Keratinocyte (primary cell): ENCODE data around the gene DNM1. TPM values are rescaled to one million over a fixed set of nuclear protein-coding genes. Genes with fewer than 3 reads are reported as not detected.

Experiments used
- DNase-seq: peaks from one replicate; pipeline ENCODE4 v3.0.0-alpha.2; 2011; ENCODE audit warnings: low read depth, missing footprints, low spot score
- FAIRE-seq: peaks from 2 replicates; lab custom pipeline; 2011; peaks lifted over from hg19 to GRCh38; lab: Jason Lieb, UNC
- H2AFZ ChIP-seq: 2 replicates; pipeline ENCODE4 v1.6.0; 2012; ENCODE audit warnings: low read length, control low read depth, inconsistent platforms; ENCODE audit not compliant: control insufficient read depth
- H3K27ac ChIP-seq: 2 replicates; pipeline ENCODE4 v1.5.1; 2011; ENCODE audit warnings: low read length; ENCODE audit not compliant: control insufficient read depth, insufficient read depth
- H3K27me3 ChIP-seq: 3 replicates; pipeline ENCODE4 v1.6.0; 2011; ENCODE audit warnings: low read length; ENCODE audit not compliant: control insufficient read depth, insufficient read depth; ENCODE audit errors: extremely low read depth
- H3K36me3 ChIP-seq, 2 experiments: 2 replicates in 1 of 2; 3 replicates in 1 of 2; pipeline ENCODE4 v1.5.1; 2011; ENCODE audit warnings: low read length in 2 of 2, mild to moderate bottlenecking in 1 of 2; ENCODE audit not compliant: control insufficient read depth in 2 of 2, insufficient read depth in 2 of 2; ENCODE audit errors: extremely low read depth in 1 of 2
- H3K4me1 ChIP-seq: 3 replicates; pipeline ENCODE4 v1.5.1; 2011; ENCODE audit warnings: low read length; ENCODE audit not compliant: control insufficient read depth, insufficient read depth; ENCODE audit errors: extremely low read depth
- H3K4me2 ChIP-seq: 3 replicates; pipeline ENCODE4 v1.6.0; 2011; ENCODE audit warnings: low read depth, low read length; ENCODE audit not compliant: control insufficient read depth, insufficient read depth; ENCODE audit errors: extremely low read depth
- H3K4me3 ChIP-seq, 3 experiments: fragments of 200-600 bp in 1 of 3; sonication (generic) in 1 of 3; 2 replicates in 2 of 3; 3 replicates in 1 of 3; pipeline ENCODE4 v1.5.1; 2011 to 2016; ENCODE audit warnings: low read length in 3 of 3, mild to moderate bottlenecking in 3 of 3, control low read depth in 2 of 3, inconsistent platforms in 1 of 3, low read depth in 1 of 3, mixed read lengths in 1 of 3, mixed run types in 1 of 3, moderate library complexity in 1 of 3; ENCODE audit not compliant: control insufficient read depth in 2 of 3, insufficient read depth in 2 of 3; ENCODE audit errors: extremely low read depth in 1 of 3
- H3K79me2 ChIP-seq: 2 replicates; pipeline ENCODE4 v1.6.0; 2012; ENCODE audit warnings: low read length; ENCODE audit not compliant: control insufficient read depth, insufficient read depth
- H3K9ac ChIP-seq: 3 replicates; pipeline ENCODE4 v1.6.0; 2011; ENCODE audit warnings: low read length; ENCODE audit not compliant: control insufficient read depth, insufficient read depth; ENCODE audit errors: extremely low read depth
- H3K9me1 ChIP-seq: 3 replicates; pipeline ENCODE4 v1.6.0; 2011; ENCODE audit warnings: low read length; ENCODE audit not compliant: control insufficient read depth, insufficient read depth; ENCODE audit errors: extremely low read depth
- H3K9me3 ChIP-seq: 2 replicates; pipeline ENCODE4 v1.5.1; 2012; ENCODE audit warnings: low read depth, low read length; ENCODE audit not compliant: control insufficient read depth
- H4K20me1 ChIP-seq: 3 replicates; pipeline ENCODE4 v1.6.0; 2011; ENCODE audit warnings: low read length; ENCODE audit not compliant: control insufficient read depth, insufficient read depth; ENCODE audit errors: extremely low read depth
- EZH2 ChIP-seq: IDR thresholded peaks from one replicate; pipeline ENCODE4 v1.6.1; 2012; ENCODE audit warnings: inconsistent platforms, mild to moderate bottlenecking, low read length, moderate library complexity
- dilution Hi-C: fragments of 300-500 bp; cut with MboI; formaldehyde crosslinking; loops from one replicate; pipeline ENCODE4 v1.7.0; 2020; ENCODE audit warnings: low sequenced_read_pairs; ENCODE audit not compliant: extremely low pct_ligation_motif_present
- polyA plus RNA-seq, 5 experiments: library from polyadenylated mRNA; depleted of rRNA in 3 of 5; stranded (reverse) in 3 of 5; stranded (forward) in 1 of 5; unstranded in 1 of 5; fragments of >200 nt; gene quantifications; 1 replicate in 1 of 5; 2 replicates in 3 of 5; 3 replicates in 1 of 5; pipeline versions ENCODE4 v1.2.1 to v1.2.3, GENCODE V29; 2011 to 2012; ENCODE audit warnings: missing spikeins in 2 of 5, low read depth in 1 of 5, low replicate concordance in 1 of 5
- TF ChIP-seq, protein P1 (sequence below), 3 experiments: IDR thresholded peaks in 1 of 3; conservative IDR thresholded peaks in 1 of 3; optimal IDR thresholded peaks in 1 of 3; 2 replicates in 2 of 3; 3 replicates in 1 of 3; pipeline versions ENCODE3 to v1.5.1; 2011; ENCODE audit warnings: low read length in 3 of 3, mild to moderate bottlenecking in 3 of 3, moderate library complexity in 2 of 3, control low read depth in 1 of 3, inconsistent platforms in 1 of 3; ENCODE audit not compliant: insufficient read depth in 2 of 3; ENCODE audit errors: extremely low read depth in 1 of 3

Gene DNM1
- polyA plus RNA-seq, 1 donor (not counting 4 experiments of a cell fraction or from before 2014, with no cell fraction given): 0.25 TPM

DNA sequence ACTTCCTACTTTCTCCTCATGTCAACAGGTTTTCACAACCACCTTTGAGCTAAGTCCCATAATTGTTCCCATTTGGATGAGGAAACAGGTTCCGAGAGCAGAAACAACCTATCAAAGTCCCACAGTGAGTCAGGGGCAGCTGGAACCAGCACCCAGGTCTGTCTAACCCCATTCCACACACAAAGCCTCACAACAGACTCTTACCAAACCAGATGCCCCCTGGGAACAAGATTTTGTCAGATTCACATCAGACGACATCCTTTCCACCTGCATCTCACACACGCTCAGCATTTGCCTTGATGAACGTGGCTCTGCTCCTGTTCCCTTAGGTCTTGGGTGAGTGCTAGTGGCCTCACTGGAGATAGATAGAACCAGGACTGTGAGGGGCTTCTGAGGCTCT is 89.9 kb downstream of the DNM1 start:
- no peak for DNase-seq
- no peaks in the 10 kb centered on the region for H3K9me3 ChIP-seq
- no peak overlapping the region for H3K27ac ChIP-seq
- H3K36me3 ChIP-seq: peaks cover 0 to 5% of the 10 kb centered on the region in 2 experiments
- dilution Hi-C loops: no loop called here
- H3K4me3 ChIP-seq: no peak overlapping the region
- no peak overlapping the region for H3K9ac ChIP-seq
- no peak for TF ChIP-seq EZH2
- TF ChIP-seq, protein P1, sequence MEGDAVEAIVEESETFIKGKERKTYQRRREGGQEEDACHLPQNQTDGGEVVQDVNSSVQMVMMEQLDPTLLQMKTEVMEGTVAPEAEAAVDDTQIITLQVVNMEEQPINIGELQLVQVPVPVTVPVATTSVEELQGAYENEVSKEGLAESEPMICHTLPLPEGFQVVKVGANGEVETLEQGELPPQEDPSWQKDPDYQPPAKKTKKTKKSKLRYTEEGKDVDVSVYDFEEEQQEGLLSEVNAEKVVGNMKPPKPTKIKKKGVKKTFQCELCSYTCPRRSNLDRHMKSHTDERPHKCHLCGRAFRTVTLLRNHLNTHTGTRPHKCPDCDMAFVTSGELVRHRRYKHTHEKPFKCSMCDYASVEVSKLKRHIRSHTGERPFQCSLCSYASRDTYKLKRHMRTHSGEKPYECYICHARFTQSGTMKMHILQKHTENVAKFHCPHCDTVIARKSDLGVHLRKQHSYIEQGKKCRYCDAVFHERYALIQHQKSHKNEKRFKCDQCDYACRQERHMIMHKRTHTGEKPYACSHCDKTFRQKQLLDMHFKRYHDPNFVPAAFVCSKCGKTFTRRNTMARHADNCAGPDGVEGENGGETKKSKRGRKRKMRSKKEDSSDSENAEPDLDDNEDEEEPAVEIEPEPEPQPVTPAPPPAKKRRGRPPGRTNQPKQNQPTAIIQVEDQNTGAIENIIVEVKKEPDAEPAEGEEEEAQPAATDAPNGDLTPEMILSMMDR (optimal IDR thresholded peaks at IDR 0.05 in 1 of 3, IDR thresholded peaks at IDR 0.05 in 1 of 3, conservative IDR thresholded peaks at IDR 0.05 in 1 of 3; ENCODE audit: extremely low read depth in 1 of 3, insufficient read depth in 2 of 3, low read length in 3 of 3): no peak
- H3K79me2 ChIP-seq: no peaks in the 10 kb centered on the region
- no peak overlapping the region for H3K4me2 ChIP-seq
- H4K20me1 ChIP-seq: no peaks in the 10 kb centered on the region
- no peak for FAIRE-seq
- no peaks in the 10 kb centered on the region for H3K27me3 ChIP-seq
- peaks cover 5% of the 10 kb centered on the region for H3K4me1 ChIP-seq
- no peaks in the 10 kb centered on the region for H3K9me1 ChIP-seq
- no peak overlapping the region for H2AFZ ChIP-seq

DNA sequence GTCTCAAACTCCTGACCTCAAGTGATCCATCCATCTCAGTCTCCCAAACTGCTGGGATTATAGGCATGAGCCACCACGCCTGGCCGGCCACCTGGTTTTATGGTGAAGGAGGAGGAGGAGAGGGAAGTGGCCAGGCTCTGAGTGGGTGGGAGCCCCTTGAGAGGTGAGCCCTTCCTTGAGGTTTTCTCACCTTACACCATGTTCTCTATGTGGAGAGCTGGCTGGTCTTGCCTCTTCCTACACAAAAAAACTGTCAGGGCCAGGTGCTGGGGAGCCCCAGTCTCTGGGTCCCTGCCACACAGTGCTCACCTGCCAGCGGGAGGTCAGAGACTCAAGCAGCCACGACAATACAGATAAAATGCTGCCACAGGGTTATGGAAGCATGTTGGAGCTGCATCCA is 91.0 kb downstream of the DNM1 start:
- Histone ChIP-seq H3K9me1 (no peaks in the 10 kb centered on the region), H2AFZ (no peak overlapping the region), H3K27ac (no peak overlapping the region), H3K4me1 (peaks cover 6% of the 10 kb centered on the region), H3K4me2 (no peak overlapping the region), H3K36me3 (no peaks in the 10 kb centered on the region), H3K4me3 (no peak overlapping the region), H3K9ac (no peak overlapping the region), H3K9me3 (no peaks in the 10 kb centered on the region), H4K20me1 (no peaks in the 10 kb centered on the region), H3K79me2 (no peaks in the 10 kb centered on the region), H3K27me3 (no peaks in the 10 kb centered on the region)
- no peak for FAIRE-seq
- dilution Hi-C loops: no loop called here
- TF ChIP-seq EZH2: no peak
- TF ChIP-seq, protein P1 (optimal IDR thresholded peaks at IDR 0.05 in 1 of 3, IDR thresholded peaks at IDR 0.05 in 1 of 3, conservative IDR thresholded peaks at IDR 0.05 in 1 of 3; ENCODE audit: extremely low read depth in 1 of 3, insufficient read depth in 2 of 3, low read length in 3 of 3): no peak
- no peak for DNase-seq
